Activated CD4-positive, alpha-beta T cell treated with anti-CD3 and anti-CD28 coated beads, Interleukin-2, amount 50 U/mL, for 48 hours (primary cell): ENCODE data around the gene SPDEF.

Source experiments
- DNase-seq, 2 experiments: peaks; one replicate each; pipeline ENCODE4 v3.0.0-alpha.2; 2020

Gene SPDEF

DNA sequence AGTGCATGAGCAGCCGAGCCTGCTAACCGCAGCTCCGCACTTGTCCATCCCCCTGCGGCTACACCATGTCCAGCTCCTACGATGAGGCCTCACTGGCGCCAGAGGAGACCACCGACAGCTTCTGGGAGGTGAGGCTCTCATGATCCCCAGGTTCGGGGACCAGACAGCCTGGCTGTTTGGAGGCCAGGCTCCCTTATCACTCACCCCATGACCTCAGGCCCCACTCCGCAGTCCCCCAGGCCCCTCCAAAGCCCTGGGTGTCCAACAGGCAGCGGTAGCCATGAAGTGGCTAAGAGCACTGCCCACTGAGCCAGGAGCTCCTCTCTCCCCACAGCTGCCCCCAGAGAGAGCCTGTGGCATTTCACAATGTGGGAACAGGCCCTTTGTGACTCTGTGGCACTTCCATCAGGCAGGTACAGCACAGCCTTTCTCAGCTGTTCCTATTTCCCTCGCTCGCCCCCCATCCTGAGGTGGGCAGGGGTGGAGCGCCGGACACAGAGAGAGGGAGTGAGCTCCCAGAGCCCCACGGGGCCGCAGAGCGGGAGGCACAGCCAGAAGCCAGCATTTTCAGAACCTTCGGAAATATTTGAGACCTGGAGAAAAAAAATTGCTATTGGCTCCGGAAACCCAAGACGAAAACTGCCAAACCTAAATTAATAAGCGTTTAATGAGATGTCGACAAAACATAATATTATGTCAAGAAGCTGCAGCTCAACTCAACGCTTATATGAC, 29.7 kb downstream of the SPDEF start:
- DNase-seq, result no peak

DNA sequence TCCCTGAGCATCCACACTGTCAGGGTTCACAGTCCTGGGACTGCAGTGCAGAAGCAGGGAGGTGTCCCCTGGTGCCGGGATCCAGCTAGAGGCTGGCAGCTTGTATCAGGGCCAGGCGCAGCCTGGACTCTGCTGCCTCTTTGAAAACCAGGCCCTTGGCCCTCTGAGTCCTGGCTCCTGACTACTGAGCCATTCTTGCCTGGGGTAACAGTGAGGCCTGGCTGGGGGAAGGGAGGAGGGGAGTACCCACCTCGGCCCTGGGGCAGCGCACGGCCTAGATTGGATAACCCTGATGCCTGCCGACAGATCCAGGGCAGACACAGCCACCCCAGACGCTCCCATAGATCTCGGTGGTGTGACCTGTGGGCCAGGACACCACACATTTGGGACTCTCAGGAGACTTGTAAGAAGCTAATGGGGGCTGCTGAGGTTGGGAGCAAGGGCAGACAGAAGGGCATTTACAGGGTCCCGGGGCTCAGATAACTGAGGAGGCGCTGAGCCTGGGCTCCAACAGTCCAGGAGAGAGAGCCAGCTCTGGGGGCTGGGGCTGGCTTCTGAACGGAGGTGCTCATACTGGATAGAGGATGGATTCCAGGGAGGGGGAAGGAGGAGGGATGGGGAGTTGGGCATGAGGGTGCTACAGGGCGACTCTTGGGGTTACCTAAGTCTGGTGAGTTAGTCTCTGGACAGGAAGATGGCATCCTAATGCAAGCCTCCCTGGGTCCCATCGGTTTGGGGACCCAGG, 30.5 kb downstream of the SPDEF start:
- DNase-seq, result no peak

DNA sequence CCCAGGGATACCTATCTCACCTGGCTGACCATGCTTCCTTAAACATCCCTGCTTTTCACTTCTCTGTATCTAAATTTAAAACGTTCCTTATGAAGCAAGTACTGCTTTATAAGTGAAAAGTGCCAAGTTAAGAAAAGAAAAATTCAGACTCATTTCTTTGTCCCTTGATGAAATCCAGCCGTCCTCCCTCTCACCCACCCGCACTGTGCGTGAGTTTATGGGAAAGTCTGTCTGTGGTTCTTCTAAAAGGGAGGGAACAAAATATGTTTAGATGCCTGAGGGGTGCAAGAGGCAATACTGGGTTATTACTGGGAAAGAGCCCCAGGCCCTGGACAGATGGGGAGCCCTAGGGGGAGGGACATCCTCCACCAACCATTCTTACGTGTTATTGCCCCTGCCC, 31.2 kb downstream of the SPDEF start:
- no peak for DNase-seq

DNA sequence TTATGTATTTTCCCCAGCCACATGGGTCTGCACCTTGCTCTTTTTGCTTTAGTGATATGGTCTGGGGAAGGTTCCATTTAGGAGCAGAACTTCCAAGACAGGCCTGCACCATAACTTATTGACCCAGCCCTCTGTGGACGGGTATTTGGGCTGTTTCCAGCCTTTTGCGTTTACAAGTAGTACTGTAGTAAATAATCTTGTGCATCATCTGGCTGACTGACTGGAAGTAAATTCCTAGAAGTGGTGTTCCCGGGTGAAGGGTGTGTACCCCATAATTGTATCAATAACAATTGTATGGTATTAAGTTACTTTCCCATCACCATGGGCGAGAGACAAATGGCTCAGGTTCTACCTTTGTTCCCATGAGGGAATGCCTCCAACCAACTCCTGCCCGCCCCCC, 31.6 kb downstream of the SPDEF start:
- no peak for DNase-seq

DNA sequence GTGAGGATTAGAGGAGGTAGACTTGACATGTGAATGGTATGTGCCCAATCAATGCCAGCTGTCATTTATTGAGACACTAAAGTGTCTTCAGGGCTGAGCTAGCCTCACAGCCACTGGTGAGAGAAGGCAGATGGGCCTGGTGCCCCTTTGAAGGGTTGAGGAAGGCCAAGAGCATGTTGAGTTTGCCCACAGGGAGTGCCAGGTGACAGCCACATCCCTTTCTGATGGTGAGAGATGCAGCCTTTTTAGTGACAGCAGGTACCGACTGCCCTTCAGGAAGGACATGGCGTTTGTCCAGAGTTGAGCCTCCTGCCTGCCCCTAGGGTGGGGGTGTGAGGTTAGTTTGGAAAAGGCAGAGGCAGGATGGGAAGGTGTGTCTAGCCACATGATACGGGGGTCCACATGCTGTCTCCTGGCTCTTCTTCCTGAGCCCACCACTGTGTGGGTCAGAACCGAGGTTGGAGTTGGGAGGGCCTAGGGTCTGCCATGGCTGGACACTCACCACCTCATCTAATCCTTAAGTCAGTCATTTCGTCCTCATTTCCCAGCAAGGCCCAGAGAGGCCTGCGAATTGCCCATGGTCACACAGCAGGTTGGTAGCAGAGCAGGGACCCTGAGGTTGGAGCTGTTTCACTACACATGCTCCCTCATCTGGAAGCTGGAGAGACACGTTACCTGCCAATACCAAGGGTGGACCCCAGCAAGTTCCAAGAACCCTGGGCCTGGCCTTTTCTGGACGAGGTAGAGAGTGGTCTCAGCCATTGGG, 32.5 kb downstream of the SPDEF start:
- DNase-seq, result no peak

DNA sequence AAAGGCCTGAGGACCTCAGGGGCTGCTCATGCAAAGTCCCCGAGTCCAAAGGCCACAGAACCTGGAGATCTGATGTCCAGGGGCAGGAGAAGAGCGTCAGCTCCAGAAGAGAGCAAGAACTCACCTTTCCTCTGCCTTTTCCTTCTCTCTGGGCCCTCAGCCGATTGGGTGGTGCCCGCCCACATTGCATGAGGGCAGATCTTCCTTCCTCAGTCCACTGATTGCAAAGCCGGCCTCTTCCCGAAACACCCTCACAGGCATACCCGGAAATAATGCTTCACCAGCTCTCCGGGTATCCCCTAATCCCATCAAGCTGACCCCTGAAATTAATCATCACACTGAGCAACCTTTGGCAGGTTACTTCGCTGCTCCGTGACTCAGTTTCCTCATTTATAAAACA, 33.4 kb downstream of the SPDEF start:
- DNase-seq, result no peak

DNA sequence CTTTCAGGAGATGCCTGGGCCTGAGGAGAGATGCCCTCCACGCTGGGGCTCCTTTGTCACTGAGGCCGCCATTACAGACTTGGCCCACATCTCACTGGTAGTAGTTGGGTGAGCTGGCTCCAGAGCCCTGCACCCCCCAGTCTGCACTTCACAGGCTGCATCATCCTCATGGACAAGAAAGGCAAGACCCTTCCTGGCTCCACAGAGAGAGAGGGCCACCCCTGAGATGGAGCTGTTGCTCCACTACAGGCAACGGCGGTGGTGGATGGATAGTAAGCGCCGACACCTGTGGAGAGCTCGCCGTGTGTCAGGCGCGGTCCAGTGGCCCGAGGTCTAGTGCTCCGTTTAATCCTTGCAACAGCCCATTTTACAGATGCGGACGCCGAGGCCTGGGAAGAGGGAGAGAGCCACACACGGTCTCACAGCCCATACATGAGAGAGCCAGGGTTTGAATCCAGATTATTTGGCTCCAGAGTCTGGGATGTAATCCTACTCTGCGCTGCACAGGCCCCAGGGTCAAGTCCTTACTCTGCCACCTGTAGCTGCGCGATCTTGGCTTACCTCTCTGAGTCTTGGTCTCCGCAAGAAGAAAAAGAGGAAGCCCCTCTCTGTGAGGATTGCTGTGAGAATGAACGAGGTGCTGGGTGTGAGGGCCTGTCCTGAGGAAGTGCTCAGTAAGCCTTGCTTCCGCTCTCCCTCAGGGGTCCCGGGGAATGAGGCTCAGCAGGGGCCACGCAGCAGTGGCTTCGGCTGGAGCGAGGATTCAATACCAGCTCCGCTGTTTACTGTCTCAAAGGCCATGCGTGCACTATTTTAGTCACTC, 34.5 kb downstream of the SPDEF start:
- DNase-seq, result no peak

DNA sequence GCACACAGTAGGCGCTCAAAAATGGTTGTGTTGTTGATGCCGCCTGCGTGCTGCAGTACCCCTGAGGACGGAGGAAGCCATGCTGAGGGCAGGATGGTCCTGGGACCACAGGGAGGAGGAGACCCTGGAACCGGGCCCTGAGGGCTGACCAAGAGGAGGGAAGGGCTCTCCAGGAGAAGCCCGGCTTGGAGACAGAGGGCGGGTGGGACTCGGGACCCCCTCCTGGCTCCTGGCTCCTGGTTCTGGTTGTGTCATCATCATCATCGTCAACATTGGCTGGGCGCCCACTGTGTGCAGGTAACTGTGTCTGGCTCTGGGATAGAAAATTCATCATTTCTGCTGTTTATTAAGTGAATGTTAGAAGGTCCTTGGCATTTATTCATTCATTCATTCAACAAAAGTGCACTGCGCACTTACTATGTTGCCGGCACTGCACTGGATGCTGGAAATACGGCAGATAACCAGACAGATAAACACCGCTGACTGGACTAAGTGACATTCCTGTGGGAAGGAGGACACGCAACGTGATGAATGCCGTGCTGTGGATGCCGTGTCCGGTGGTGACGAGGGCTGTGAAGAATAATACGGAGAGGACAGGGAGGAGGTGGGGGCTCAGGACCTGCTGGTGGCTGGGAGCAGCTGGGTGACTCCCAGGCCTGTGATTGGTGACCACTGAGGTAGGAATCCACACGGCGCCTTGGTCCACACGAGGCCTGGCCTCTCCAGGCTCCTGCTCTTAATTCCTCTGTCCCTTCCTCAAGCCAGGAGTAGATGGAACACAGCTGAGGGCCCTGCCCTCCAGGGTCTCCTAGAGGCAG, 35.3 kb downstream of the SPDEF start:
- no peak for DNase-seq

DNA sequence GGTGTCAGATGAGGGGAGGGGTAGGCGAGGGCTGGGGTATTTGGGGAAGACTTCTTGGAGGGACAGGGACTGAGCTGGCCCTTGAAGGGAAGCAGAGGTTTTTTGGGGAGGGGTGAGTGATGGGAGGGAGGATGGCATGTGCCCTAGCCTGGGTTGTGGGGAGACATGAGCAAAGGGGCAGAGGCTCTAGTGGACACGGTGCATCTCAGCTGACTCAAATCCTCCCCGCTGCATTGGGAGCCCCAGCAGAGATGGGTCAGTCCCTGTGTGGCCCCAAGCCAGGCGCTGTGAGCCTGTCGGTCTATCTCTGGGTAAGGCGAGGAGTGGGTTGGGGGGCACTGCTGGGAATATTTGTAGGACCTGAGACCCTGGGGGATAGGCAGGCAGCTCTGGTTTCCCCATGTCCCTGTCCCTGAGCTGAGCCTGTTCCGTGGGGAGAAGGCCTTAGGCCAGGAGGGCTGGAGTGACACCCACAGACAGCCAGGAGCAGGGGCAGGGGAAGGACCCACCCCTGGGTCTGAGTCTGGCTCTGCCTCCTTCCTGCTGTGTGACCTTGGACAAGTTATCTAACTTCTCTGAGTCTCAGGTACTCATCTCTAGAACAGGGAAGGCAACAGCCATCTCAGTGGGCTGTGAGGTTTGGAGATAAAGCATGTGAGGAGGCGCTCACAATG, 36.0 kb downstream of the SPDEF start:
- DNase-seq, result no peak

DNA sequence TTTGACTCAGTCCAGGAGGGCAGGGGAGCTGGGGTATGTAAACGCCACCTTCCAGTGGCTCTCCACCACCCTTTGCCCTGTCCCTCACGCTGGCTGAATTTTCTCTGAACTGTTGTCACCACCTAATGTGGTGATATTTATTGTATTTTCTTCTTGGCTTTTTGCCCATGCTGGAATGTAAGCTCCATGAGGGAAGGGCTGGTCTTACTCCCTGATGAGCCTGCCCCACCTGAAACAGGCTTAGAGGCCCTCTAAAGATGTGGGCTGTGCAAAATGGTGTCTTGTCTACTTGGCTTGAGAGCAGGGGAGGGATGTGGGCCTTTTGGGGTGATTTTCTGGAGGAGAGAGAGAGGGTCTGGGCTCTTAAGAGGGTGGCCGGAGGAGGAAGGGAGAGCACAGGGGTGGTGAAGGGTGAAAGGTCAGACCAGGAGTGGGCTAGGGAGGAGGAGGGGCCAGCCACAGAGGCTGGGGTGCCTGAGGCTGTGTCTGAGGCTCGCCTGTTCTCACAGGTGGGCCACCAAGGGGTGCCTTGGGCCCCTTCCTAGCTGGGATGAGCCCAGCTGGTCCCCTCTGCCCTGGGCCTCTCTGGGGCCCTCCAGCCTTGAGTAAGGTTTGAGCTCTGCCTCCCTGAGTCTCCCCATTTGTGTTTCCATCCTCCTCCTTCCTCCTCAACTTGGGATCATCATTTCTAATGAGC, 37.3 kb downstream of the SPDEF start:
- DNase-seq, result no peak

DNA sequence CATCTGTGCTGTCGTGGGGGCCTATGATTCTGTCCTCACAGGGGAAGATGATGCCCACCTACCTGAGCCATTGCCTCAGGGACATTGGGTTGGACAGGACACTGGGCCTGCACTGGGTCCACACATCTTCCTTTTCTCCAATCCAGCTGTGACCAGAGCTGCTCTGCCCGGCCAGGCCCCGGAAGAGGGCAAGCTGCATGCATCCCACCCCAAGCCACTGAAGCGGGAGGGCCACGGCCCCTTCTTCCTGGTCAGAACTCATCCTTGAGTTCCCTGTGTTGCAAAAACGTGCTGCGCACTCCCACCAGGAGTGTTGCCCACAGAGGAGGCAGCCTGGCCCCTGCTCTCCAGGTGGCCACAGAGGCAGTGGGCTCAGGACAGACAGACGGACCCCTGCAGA, 38.2 kb downstream of the SPDEF start:
- DNase-seq, result no peak

DNA sequence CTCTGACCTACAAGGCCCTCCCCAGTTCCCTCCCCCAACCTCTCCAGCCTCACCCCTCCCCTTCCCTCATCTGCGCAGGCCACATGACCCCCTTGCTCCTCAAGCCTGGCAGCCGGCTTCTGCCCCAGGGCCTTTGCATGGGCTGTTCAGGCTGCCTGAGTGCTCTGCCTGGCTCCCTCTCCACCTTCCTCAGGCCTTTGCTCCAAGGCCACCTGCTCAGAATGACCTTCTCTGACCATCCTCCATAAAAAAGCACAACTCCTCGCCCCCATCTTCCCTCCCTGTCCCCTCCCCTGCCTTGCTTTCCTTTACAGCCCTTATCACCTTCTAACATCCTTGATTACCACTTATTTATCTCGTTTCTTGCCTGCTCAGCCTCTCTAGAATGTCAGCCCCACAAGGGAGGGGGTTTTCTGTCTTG, 38.7 kb downstream of the SPDEF start:
- no peak for DNase-seq

DNA sequence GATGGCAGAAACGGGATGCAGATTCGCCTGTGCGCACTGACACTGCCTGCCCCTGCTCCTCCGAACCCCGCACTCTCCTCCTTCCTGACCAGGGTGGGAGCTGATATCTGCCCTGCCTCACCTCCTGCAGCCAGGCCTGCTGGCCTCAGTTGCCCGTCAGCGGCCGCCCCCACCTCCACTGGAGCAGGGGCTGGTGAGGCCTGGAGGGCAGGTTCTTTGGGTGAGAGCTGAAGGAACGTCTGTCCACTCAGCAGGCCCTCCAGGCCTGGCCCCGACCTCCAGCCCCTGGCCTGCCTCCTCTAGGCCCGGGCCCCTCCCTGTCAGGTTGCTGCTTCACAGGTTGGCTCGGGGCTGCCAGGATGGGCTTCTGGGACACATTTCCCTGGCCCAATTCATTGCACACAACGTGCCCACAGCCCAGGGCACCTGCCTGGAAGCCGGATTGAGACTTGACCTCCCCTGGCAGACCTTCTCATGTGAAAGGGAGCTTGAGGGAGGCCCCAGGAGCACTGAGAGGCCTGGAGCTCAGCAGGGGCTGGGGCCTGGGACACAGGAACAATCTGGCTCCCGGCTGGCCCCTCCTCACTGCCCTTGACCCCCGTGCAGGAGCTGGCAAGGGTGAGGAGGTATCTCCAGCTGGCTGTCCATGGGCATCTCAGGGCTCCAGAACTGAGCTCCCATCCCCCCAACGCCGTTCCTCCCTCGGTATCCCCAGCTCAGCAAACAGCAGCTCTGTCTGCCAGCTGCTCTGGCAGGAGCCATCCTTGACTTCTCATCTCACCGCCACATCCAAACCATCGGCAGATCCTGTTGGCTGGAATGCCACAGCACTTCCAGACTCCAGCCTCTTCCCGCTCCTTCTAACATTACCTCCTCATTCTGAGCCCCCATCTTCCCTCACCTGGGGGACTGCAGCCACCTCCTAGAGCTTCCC, 39.5 kb downstream of the SPDEF start:
- DNase-seq, result no peak

DNA sequence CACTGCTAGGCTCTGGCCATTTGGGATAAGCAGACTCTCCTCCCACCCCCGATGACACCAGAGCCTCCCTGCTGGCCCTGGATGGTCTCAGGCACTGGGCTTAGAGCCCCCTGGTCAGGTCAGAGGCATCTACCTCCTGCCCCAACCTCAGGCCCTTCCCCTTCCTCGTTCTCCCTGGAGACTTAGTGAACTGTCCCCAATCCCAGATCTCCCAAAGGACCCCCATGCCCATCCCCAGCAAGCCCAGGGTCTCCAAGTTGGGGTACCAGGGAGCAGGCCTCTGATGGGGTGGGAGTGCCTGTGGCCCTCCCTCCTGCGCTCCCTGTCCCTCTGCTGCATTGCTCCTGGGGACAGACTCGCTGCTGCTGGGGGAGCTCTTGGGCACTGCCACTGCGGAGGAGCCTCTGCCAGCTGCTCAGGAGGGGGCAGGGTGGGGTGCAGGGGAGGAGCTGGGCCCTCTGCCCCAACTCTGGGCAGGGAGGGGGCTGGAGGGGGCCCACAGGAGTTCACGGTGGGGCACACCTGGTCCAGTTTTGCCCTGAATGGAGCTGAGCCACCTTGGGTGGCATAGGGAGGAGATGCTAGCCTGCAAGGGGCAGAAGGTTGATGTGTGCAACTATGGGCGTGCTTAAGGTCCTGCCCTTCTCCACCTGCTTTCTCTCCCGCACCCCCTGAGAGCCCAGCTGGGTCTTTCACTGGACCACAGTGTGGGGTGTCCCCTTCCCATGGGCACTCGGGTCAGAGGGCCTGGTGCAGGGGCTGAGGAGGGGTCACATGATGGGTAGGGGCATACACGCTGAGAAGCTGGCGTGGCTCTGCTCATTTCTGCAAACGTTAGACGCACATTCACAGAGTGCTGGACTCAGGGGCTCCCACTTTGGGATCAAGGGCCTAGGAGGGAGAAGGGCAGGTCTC, 40.4 kb downstream of the SPDEF start:
- DNase-seq, result no peak

DNA sequence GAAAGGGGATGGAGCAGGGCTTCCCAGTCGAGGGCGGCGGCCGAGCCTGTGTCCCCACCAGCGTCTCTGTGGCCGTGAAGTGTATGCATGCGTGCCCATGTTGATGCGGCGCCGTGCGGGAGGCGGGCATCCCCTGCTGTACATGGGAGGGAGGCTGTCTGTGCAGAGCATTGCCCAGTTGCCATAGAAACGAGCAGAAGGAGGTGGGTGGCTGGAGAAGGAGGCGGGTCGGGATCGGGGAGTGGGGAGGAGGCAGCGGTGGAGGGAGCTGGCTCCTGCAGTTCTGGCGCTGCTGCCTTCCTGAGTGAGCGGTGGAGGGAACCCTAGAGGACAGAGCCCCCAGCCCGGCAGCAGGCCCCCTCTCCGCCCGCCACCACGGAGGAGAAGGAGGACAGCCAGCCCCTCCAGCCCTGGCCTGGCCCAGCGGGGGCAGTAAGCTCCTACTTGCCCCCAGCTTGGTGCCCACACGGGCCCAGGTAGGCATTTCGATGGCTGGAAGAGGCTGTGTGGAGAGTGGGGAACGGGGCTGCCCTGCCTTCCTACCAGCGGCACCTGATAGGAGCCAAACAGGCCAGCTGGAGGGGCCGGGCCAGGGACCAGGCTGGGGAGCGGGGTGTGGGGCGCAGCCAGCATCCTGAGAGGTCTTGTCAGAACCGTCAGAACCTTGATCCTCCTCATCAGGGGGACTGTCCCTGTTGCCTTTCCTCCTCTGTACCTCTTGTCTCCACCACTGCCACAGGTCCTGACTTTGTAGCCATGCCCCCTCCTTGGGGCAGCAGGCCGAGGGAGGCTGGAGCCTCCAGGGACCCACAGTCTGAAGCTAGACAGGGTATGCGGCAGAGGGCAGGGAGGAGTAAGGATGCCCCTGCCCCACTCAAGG, 41.3 kb downstream of the SPDEF start:
- DNase-seq, result peak; percentile 21 to 22

DNA sequence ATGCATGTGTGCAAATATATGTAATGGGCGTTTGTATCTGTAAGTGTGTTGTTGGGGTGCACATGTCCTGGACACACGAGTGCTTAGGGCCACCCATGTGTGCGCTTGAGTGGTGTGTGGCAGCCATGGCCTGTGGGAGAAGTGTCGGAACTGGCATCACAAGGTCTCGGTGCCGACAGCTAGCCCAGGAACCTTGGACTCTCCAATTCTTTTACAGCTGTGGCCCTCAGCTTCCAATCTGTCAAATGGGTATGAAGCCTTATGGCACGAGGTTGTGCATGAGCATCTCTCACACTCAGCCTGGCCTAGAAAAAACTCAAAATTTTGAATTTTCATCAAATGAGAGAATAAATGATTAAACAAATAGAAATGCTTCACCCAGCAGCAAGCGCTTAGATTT, 42.0 kb downstream of the SPDEF start:
- DNase-seq, result no peak

DNA sequence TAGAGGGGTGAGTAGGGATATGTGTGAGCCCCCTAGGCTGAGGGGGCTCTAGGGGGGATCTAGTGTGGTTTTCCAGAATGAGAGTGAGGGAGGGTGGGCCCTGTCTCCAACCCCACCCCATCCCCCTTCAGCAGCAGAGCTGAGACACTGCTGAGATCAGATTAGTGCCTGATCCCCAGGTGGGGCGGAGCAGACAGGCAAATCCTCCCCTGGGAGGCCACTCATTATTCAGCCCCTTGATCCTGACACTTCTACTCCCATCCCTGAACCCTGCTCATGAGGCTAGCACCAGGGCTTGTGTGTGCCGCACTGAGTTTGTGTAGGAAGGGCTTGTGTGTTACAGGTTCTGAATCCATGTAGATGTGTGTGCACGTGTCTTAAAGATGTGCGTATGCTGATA, 42.5 kb downstream of the SPDEF start:
- no peak for DNase-seq

DNA sequence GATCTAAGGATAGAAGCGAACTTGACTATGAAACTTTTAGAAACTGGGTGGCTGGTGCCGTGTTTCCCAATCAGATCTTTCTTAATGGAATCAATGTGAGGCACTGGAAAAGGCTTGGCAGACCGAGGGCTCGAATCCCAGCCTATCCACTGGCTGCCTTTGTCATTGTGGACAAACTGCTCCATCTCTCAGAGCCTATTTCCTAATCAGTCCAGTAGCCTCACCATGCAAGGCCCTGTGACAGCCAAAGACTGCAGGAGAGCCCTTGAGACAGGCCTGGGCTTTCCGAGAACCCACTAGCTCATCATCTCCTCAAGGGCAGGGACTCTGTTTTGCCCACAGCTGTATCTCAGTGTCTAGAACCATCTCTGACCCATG, 43.4 kb downstream of the SPDEF start:
- DNase-seq, result no peak
